Peyer's patch (tissue), 4 donors: ENCODE measurements around the gene DGCR8.

Experiments used
- POLR2A ChIP-seq, 2 donors: fragments of 450-650 bp; IDR thresholded peaks; one replicate each; pipeline ENCODE4 v1.5.1; 2017; ENCODE audit warnings: antibody characterized with exemption in 2 of 2, mild to moderate bottlenecking in 2 of 2, moderate library complexity in 2 of 2
- TF ChIP-seq, protein P1 (sequence below), 6 experiments: fragments of 450-650 bp in 4 of 6; fragments of 200-600 bp in 2 of 6; sonication (generic) in 1 of 6; IDR thresholded peaks; one replicate each; pipeline ENCODE4 v1.5.1; 2017 to 2019; ENCODE audit warnings: antibody characterized with exemption in 6 of 6, mild to moderate bottlenecking in 3 of 6, moderate library complexity in 1 of 6

GRCh38 chr22:20145206-20145831 is 65.3 kb downstream of the DGCR8 start:
- TF ChIP-seq, protein P1, sequence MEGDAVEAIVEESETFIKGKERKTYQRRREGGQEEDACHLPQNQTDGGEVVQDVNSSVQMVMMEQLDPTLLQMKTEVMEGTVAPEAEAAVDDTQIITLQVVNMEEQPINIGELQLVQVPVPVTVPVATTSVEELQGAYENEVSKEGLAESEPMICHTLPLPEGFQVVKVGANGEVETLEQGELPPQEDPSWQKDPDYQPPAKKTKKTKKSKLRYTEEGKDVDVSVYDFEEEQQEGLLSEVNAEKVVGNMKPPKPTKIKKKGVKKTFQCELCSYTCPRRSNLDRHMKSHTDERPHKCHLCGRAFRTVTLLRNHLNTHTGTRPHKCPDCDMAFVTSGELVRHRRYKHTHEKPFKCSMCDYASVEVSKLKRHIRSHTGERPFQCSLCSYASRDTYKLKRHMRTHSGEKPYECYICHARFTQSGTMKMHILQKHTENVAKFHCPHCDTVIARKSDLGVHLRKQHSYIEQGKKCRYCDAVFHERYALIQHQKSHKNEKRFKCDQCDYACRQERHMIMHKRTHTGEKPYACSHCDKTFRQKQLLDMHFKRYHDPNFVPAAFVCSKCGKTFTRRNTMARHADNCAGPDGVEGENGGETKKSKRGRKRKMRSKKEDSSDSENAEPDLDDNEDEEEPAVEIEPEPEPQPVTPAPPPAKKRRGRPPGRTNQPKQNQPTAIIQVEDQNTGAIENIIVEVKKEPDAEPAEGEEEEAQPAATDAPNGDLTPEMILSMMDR (IDR thresholded peaks at IDR 0.05) = no peak
- no peak for TF ChIP-seq POLR2A (IDR thresholded peaks at IDR 0.05)
